ENCODE results near the gene PHOX2A.

DNA sequence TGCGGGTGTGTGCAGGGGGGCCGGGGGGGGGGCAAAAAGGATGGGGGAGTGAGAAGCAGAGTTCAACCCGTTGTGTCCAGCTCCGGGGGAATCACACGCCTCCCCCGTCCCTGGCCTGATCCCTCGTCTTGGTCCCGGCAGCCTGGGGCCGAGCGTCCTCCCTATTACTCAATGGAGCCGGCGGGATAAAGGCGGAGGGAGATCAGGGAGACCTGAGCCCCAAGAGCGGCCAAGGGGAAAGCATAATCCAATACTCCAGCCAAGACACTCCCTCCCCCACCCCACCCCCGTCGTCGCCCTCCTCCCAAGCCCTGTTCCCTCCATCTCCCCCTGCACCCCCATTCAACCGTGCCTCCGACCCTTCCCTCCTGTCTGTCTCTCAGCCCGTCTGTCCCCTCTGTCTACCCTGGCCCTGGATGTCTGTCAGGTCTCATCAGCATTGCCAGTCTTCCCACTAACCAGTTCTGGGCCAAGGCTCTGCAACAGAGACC lies 2.6 kb downstream of the PHOX2A start:
- TF ChIP-seq, protein P1, sequence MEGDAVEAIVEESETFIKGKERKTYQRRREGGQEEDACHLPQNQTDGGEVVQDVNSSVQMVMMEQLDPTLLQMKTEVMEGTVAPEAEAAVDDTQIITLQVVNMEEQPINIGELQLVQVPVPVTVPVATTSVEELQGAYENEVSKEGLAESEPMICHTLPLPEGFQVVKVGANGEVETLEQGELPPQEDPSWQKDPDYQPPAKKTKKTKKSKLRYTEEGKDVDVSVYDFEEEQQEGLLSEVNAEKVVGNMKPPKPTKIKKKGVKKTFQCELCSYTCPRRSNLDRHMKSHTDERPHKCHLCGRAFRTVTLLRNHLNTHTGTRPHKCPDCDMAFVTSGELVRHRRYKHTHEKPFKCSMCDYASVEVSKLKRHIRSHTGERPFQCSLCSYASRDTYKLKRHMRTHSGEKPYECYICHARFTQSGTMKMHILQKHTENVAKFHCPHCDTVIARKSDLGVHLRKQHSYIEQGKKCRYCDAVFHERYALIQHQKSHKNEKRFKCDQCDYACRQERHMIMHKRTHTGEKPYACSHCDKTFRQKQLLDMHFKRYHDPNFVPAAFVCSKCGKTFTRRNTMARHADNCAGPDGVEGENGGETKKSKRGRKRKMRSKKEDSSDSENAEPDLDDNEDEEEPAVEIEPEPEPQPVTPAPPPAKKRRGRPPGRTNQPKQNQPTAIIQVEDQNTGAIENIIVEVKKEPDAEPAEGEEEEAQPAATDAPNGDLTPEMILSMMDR (conservative IDR thresholded peaks at IDR 0.05 in 1 of 2, IDR thresholded peaks at IDR 0.05 in 1 of 2; ENCODE audit: low read depth in 1 of 2, low read length in 2 of 2) = no peak
- TF ChIP-seq EZH2 (IDR thresholded peaks at IDR 0.05; ENCODE audit: low read length, missing control alignments) = peak; percentile 3
